ENCODE data around the gene ZNF879. TPM values are rescaled to one million over a fixed set of nuclear protein-coding genes. Genes with fewer than 3 reads are reported as not detected.

ZNF879 gene
- total RNA-seq, 4 donors from 2014 or later = 6.6 to 18.3 (median 7.8) TPM

- Histone ChIP-seq H3K27me3 (no peaks in the 10 kb centered on the region), H3K4me3 (replicated peaks in 1 of 3) (no peak overlapping the region), H3K27ac (no peak overlapping the region), H3K36me3 (no peaks in the 10 kb centered on the region), H3K4me1 (no peaks in the 10 kb centered on the region), H3K9me3 (no peaks in the 10 kb centered on the region)
- TF ChIP-seq POLR2A (IDR thresholded peaks at IDR 0.05) (no peak), CTCF (IDR thresholded peaks at IDR 0.05) (no peak)
- intact Hi-C loops (cut with DNase I) = loop anchor here (10.0 kb wide), 1 partner anchor 319 kb away; the partner anchor contains the start of gene ZNF354A
- 52 to 59% methylated on average over 15 of the region's 15 CpGs for WGBS, 2 donors
- DNase-seq = peak; percentile 52 to 63
Measured at GRCh38 chr5:179054036-179054785, 30.6 kb downstream of the ZNF879 start.

GRCh38 chr5:179054876-179055275, 31.3 kb downstream of the ZNF879 start:
- WGBS, 2 donors = 85 to 94% methylated on average over 10 of the region's 10 CpGs
- no peak for TF ChIP-seq CTCF (IDR thresholded peaks at IDR 0.05)
- no peak for TF ChIP-seq POLR2A (IDR thresholded peaks at IDR 0.05)
- intact Hi-C loops (cut with DNase I) = loop anchor here (10.0 kb wide), 1 partner anchor 320 kb away; the partner anchor contains the start of gene ZNF354A

GRCh38 chr5:179055436-179055835, 31.8 kb downstream of the ZNF879 start:
- no peak overlapping the region for H3K4me3 ChIP-seq (replicated peaks in 1 of 3)
- intact Hi-C loops (cut with DNase I) = loop anchor here (10.0 kb wide), 1 partner anchor 321 kb away; the partner anchor contains the start of gene ZNF354A
- no peaks in the 10 kb centered on the region for H3K27me3 ChIP-seq
- 43 to 65% methylated on average over 3 of the region's 3 CpGs for WGBS, 2 donors
- no peak for DNase-seq
- no peak overlapping the region for H3K27ac ChIP-seq
- no peak for TF ChIP-seq CTCF (IDR thresholded peaks at IDR 0.05)
- no peak for TF ChIP-seq POLR2A (IDR thresholded peaks at IDR 0.05)
- no peaks in the 10 kb centered on the region for H3K9me3 ChIP-seq
- no peaks in the 10 kb centered on the region for H3K4me1 ChIP-seq
- H3K36me3 ChIP-seq = no peaks in the 10 kb centered on the region

More at GRCh38 chr5:179054876-179055275, 31.3 kb downstream of the ZNF879 start:
- DNase-seq = no peak
- Histone ChIP-seq H3K9me3 (no peaks in the 10 kb centered on the region), H3K36me3 (no peaks in the 10 kb centered on the region), H3K27ac (no peak overlapping the region), H3K4me3 (replicated peaks in 1 of 3) (no peak overlapping the region), H3K4me1 (no peaks in the 10 kb centered on the region), H3K27me3 (no peaks in the 10 kb centered on the region)

GRCh38 chr5:179055841-179056240, 32.2 kb downstream of the ZNF879 start:
- Histone ChIP-seq H3K4me3 (replicated peaks in 1 of 3) (no peak overlapping the region), H3K27ac (no peak overlapping the region), H3K4me1 (peaks cover under 1 to 1% of the 10 kb centered on the region in 2 donors), H3K36me3 (no peaks in the 10 kb centered on the region), H3K27me3 (no peaks in the 10 kb centered on the region), H3K9me3 (no peaks in the 10 kb centered on the region)
- no peak for DNase-seq
- WGBS, 2 donors = 54 to 72% methylated on average over 9 of the region's 9 CpGs
- no peak for TF ChIP-seq CTCF (IDR thresholded peaks at IDR 0.05)
- no peak for TF ChIP-seq POLR2A (IDR thresholded peaks at IDR 0.05)
- intact Hi-C loops (cut with DNase I) = loop anchor here (10.0 kb wide), 1 partner anchor 321 kb away; the partner anchor contains the start of gene ZNF354A

Data from thyroid gland (tissue), 4 donors.